PC-9 (cell line): ENCODE measurements around the gene CUX1. TPM values are rescaled to one million over a fixed set of nuclear protein-coding genes. Genes with fewer than 3 reads are reported as not detected.

ENCODE experiments used
- BruUV-seq: library from RNA; stranded (reverse); fragments of 400-500 nt; replicated peaks from 2 replicates; lab custom pipeline; 2021; lab: Mats Ljungman, UMichigan
- CTCF ChIA-PET: fragments of 300-600 bp; sonication (Branson Sonifier 250); formaldehyde crosslinking; loops from one replicate; lab custom pipeline; 2022; ENCODE audit warnings: antibody characterized with exemption; lab: Charles Lee
- POLR2A ChIA-PET: fragments of 300-600 bp; sonication (Branson Sonifier 250); formaldehyde crosslinking; loops from one replicate; lab custom pipeline; 2022; ENCODE audit warnings: antibody characterized with exemption; ENCODE audit not compliant: unreplicated experiment; lab: Charles Lee
- DNase-seq, 2 experiments: peaks; one replicate each; pipeline versions ENCODE4 v3.0.0 to v3.0.0-alpha.2; 2015 to 2022; ENCODE audit warnings: mixed read lengths in 1 of 2
- H2AFZ ChIP-seq: fragments of 200-600 bp; sonication (generic); 2 replicates; pipeline ENCODE4 v1.8.1; 2017; ENCODE audit warnings: antibody characterized with exemption
- H3F3A ChIP-seq: fragments of 200-600 bp; sonication (generic); 2 replicates; pipeline ENCODE4 v1.8.1; 2017; ENCODE audit warnings: antibody characterized with exemption, mild to moderate bottlenecking, low read depth; ENCODE audit not compliant: insufficient read depth
- H3K27ac ChIP-seq: fragments of 200-600 bp; sonication (generic); 2 replicates; pipeline ENCODE4 v1.6.1; 2016; ENCODE audit warnings: mixed run types
- H3K27me3 ChIP-seq: fragments of 200-600 bp; sonication (generic); 2 replicates; pipeline ENCODE4 v1.6.1; 2016; ENCODE audit warnings: low read depth, mixed run types; ENCODE audit not compliant: insufficient read depth
- H3K36me3 ChIP-seq: fragments of 200-600 bp; sonication (generic); 2 replicates; pipeline ENCODE4 v1.6.1; 2016; ENCODE audit warnings: low read depth, mixed run types
- H3K4me1 ChIP-seq: fragments of 200-600 bp; sonication (generic); replicated peaks from 2 replicates; pipeline ENCODE4 v1.6.1; 2016; ENCODE audit warnings: mixed run types; ENCODE audit not compliant: insufficient read depth
- H3K4me2 ChIP-seq: fragments of 200-600 bp; sonication (generic); 2 replicates; pipeline ENCODE4 v1.6.1; 2017; ENCODE audit warnings: mixed run types
- H3K4me3 ChIP-seq: fragments of 200-600 bp; sonication (generic); 2 replicates; pipeline ENCODE4 v1.6.1; 2016; ENCODE audit warnings: mixed run types
- H3K79me2 ChIP-seq: fragments of 200-600 bp; sonication (generic); 2 replicates; pipeline ENCODE4 v1.6.1; 2017; ENCODE audit warnings: low read depth, mixed run types
- H3K9me2 ChIP-seq: fragments of 200-600 bp; sonication (generic); 2 replicates; pipeline ENCODE4 v1.8.1; 2017; ENCODE audit warnings: mild to moderate bottlenecking; ENCODE audit not compliant: insufficient read depth
- H3K9me3 ChIP-seq: fragments of 200-600 bp; sonication (generic); 2 replicates; pipeline ENCODE4 v1.8.1; 2016; ENCODE audit warnings: low read depth; ENCODE audit not compliant: insufficient read depth
- H4K20me1 ChIP-seq: fragments of 200-600 bp; sonication (generic); 2 replicates; pipeline ENCODE4 v1.8.1; 2017; ENCODE audit not compliant: insufficient read depth
- EZH2 ChIP-seq: fragments of 200-600 bp; sonication (generic); IDR thresholded peaks from 2 replicates; pipeline ENCODE4 v1.8.0; 2017; ENCODE audit warnings: antibody characterized with exemption, low read depth
- intact Hi-C: fragments of 100-400 bp; cut with micrococcal nuclease; formaldehyde crosslinking; loops from one replicate; pipeline ENCODE4 v1.10.0; 2022; ENCODE audit not compliant: unreplicated experiment
- total RNA-seq: library from RNA; stranded (reverse); gene quantifications from 2 replicates; pipeline ENCODE4 v1.2.3, GENCODE V29; 2021
- TF ChIP-seq, protein P1 (sequence below): fragments of 200-600 bp; sonication (generic); conservative IDR thresholded peaks from 2 replicates; pipeline ENCODE4 v1.6.1; 2017; ENCODE audit warnings: mixed run types, antibody characterized with exemption, mild to moderate bottlenecking, moderate library complexity

Gene CUX1
- total RNA-seq, 1 experiment from 2014 or later, result 83.3 TPM

- Histone ChIP-seq H3K27ac (no peak overlapping the region), H3F3A (peaks cover 27% of the 10 kb centered on the region; the same call in 1 of the 2 replicates), H3K4me2 (peak overlapping the region; percentile 94), H4K20me1 (peaks cover 25% of the 10 kb centered on the region), H2AFZ (0 out of 2 replicates have a peak overlapping the region, but pooled peaks have one; percentile 22), H3K9me3 (no peaks in the 10 kb centered on the region), H3K27me3 (no peaks in the 10 kb centered on the region), H3K36me3 (no peaks in the 10 kb centered on the region), H3K9me2 (no peaks in the 10 kb centered on the region), H3K4me1 (peaks cover 15% of the 10 kb centered on the region), H3K4me3 (peak overlapping the region; percentile 81), H3K79me2 (peaks cover 34% of the 10 kb centered on the region)
- ChIA-PET POLR2A (interaction anchor here (0.6 to 0.8 kb wide), 2 partner anchors 308 to 337 kb away, joined by 3 to 9 read pairs; no protein-coding TSS in a partner anchor), CTCF (no interaction called here)
- intact Hi-C loops, result loop anchor here (1.0 to 2.0 kb wide), 3 partner anchors 40 to 308 kb away; no protein-coding TSS in a partner anchor
- TF ChIP-seq, protein P1, sequence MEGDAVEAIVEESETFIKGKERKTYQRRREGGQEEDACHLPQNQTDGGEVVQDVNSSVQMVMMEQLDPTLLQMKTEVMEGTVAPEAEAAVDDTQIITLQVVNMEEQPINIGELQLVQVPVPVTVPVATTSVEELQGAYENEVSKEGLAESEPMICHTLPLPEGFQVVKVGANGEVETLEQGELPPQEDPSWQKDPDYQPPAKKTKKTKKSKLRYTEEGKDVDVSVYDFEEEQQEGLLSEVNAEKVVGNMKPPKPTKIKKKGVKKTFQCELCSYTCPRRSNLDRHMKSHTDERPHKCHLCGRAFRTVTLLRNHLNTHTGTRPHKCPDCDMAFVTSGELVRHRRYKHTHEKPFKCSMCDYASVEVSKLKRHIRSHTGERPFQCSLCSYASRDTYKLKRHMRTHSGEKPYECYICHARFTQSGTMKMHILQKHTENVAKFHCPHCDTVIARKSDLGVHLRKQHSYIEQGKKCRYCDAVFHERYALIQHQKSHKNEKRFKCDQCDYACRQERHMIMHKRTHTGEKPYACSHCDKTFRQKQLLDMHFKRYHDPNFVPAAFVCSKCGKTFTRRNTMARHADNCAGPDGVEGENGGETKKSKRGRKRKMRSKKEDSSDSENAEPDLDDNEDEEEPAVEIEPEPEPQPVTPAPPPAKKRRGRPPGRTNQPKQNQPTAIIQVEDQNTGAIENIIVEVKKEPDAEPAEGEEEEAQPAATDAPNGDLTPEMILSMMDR, result no peak
- no peak for TF ChIP-seq EZH2
- DNase-seq, result peak in 1 of 2 experiments; percentile 60
- BruUV-seq, result no TSS peak
These were observed 593 bp upstream of the CUX1 start for GRCh38 chr7:101816595-101817470.

GRCh38 chr7:101818287-101819071 lies 1.1 kb downstream of the CUX1 start:
- POLR2A ChIA-PET, result interaction anchor here (0.6 kb wide), 1 partner anchor 437 kb away, joined by 20 read pairs; no protein-coding TSS in a partner anchor

More at GRCh38 chr7:101818287-101819071, 1.1 kb downstream of the CUX1 start:
- H3K4me2 ChIP-seq, result peak overlapping the region; percentile 94
- H2AFZ ChIP-seq, result no peak overlapping the region
- H3K9me3 ChIP-seq, result no peaks in the 10 kb centered on the region
- peaks cover 48% of the 10 kb centered on the region for H3K79me2 ChIP-seq
- TSS peak; percentile 37 for BruUV-seq
- CTCF ChIA-PET, result interaction anchor here (0.6 to 1.0 kb wide), 2 partner anchors 22 to 216 kb away, joined by 4 read pairs; no protein-coding TSS in a partner anchor
- no peak for DNase-seq
- no peaks in the 10 kb centered on the region for H3K27me3 ChIP-seq
- H4K20me1 ChIP-seq, result peaks cover 32% of the 10 kb centered on the region
- TF ChIP-seq, protein P1, result no peak
- TF ChIP-seq EZH2, result no peak
- H3K9me2 ChIP-seq, result no peaks in the 10 kb centered on the region
- peak overlapping the region; percentile 81; the same call in 1 of the 2 replicates for H3K4me3 ChIP-seq
- 0 out of 2 replicates have a peak overlapping the region, but pooled peaks have one; percentile 14 for H3K27ac ChIP-seq
- intact Hi-C loops, result no loop called here
- H3K4me1 ChIP-seq, result peaks cover 15% of the 10 kb centered on the region
- H3F3A ChIP-seq, result peaks cover 21% of the 10 kb centered on the region; the same call in 1 of the 2 replicates
- no peaks in the 10 kb centered on the region for H3K36me3 ChIP-seq
